Upper lobe of right lung (tissue), 1 donor: ENCODE data around the gene WRAP73. TPM values are rescaled to one million over a fixed set of nuclear protein-coding genes. Genes with fewer than 3 reads are reported as not detected.

ENCODE experiments used
- ATAC-seq: fragments of 200-7000 bp; cut with Tn5 transposase; one replicate; pipeline ENCODE4 v1.9.1; 2020; ENCODE audit warnings: mild to moderate bottlenecking, moderate library complexity
- DNase-seq: peaks from one replicate; pipeline ENCODE4 v3.0.0-alpha.2; 2020
- H3K27ac ChIP-seq: fragments of 200-600 bp; one replicate; pipeline ENCODE4 v1.8.0; 2022
- H3K27me3 ChIP-seq: fragments of 200-600 bp; one replicate; pipeline ENCODE4 v1.8.0; 2022; ENCODE audit warnings: mild to moderate bottlenecking
- H3K36me3 ChIP-seq: fragments of 200-600 bp; one replicate; pipeline ENCODE4 v1.8.0; 2022
- H3K4me1 ChIP-seq: fragments of 200-600 bp; one replicate; pipeline ENCODE4 v1.8.0; 2022
- H3K4me3 ChIP-seq: fragments of 200-600 bp; one replicate; pipeline ENCODE4 v1.8.0; 2022; ENCODE audit warnings: mild to moderate bottlenecking
- H3K9me3 ChIP-seq: fragments of 200-600 bp; one replicate; pipeline ENCODE4 v1.8.0; 2022
- CTCF ChIP-seq: fragments of 200-600 bp; IDR thresholded peaks from one replicate; pipeline ENCODE4 v1.8.0; 2022; ENCODE audit warnings: antibody characterized with exemption
- intact Hi-C: fragments of 100-400 bp; cut with DNase I; formaldehyde crosslinking; loops from one replicate; pipeline ENCODE4 v1.11.0; 2022
- total RNA-seq: library from RNA; stranded (reverse); fragmentation: NEBNext Ultra II Directional; extraction: Animal tissue kit (Norgen Biotek cat#: 25700); gene quantifications from one replicate; pipeline ENCODE4 v1.2.1, GENCODE V29; 2021
- donor health status: DM: no; HTN: yes; CAD: no; lungs with severe emphysema.

Gene WRAP73
- total RNA-seq, 1 donor from 2014 or later = 18.5 TPM

GRCh38 chr1:3680488-3681230 is 30.8 kb upstream of the WRAP73 start:
- Histone ChIP-seq H3K36me3 (no peaks in the 10 kb centered on the region), H3K27ac (no peak overlapping the region), H3K4me1 (peaks cover 5% of the 10 kb centered on the region), H3K9me3 (no peaks in the 10 kb centered on the region), H3K27me3 (no peaks in the 10 kb centered on the region), H3K4me3 (no peak overlapping the region)
- intact Hi-C loops = no loop called here
- ATAC-seq = peak; percentile 2
- no peak for TF ChIP-seq CTCF
- DNase-seq = no peak

GRCh38 chr1:3679799-3680453 is 30.0 kb upstream of the WRAP73 start:
- TF ChIP-seq CTCF = no peak
- no peak for DNase-seq
- Histone ChIP-seq H3K4me3 (no peak overlapping the region), H3K9me3 (no peaks in the 10 kb centered on the region), H3K27me3 (no peaks in the 10 kb centered on the region), H3K4me1 (peaks cover 5% of the 10 kb centered on the region), H3K27ac (no peak overlapping the region), H3K36me3 (no peaks in the 10 kb centered on the region)
- intact Hi-C loops = no loop called here
- no peak for ATAC-seq

GRCh38 chr1:3679098-3679555 is 29.2 kb upstream of the WRAP73 start:
- Histone ChIP-seq H3K27ac (no peak overlapping the region), H3K4me1 (peaks cover 5% of the 10 kb centered on the region), H3K9me3 (no peaks in the 10 kb centered on the region), H3K27me3 (no peaks in the 10 kb centered on the region), H3K4me3 (no peak overlapping the region), H3K36me3 (no peaks in the 10 kb centered on the region)
- intact Hi-C loops = no loop called here
- DNase-seq = no peak
- no peak for ATAC-seq
- TF ChIP-seq CTCF = no peak

GRCh38 chr1:3678361-3679097 is 28.6 kb upstream of the WRAP73 start:
- no peak for TF ChIP-seq CTCF
- DNase-seq = no peak
- Histone ChIP-seq H3K36me3 (no peaks in the 10 kb centered on the region), H3K27me3 (no peaks in the 10 kb centered on the region), H3K27ac (no peak overlapping the region), H3K4me1 (peaks cover 5% of the 10 kb centered on the region), H3K9me3 (no peaks in the 10 kb centered on the region), H3K4me3 (no peak overlapping the region)
- ATAC-seq = no peak
- intact Hi-C loops = no loop called here

- DNase-seq = no peak
- ATAC-seq = no peak
Observed at GRCh38 chr1:3677484-3677883, 27.6 kb upstream of the WRAP73 start.

More at GRCh38 chr1:3677484-3677883, 27.6 kb upstream of the WRAP73 start:
- TF ChIP-seq CTCF = no peak
- H3K27ac ChIP-seq = peak overlapping the region; percentile 1
- intact Hi-C loops = no loop called here
- H3K4me3 ChIP-seq = no peak overlapping the region
- H3K36me3 ChIP-seq = no peaks in the 10 kb centered on the region
- no peaks in the 10 kb centered on the region for H3K27me3 ChIP-seq
- peaks cover 5% of the 10 kb centered on the region for H3K4me1 ChIP-seq
- no peaks in the 10 kb centered on the region for H3K9me3 ChIP-seq
